HG03378 (cell line): ENCODE measurements around the gene PPARG.
"Not testable (repeated sequence)": the region's sequence is repeated elsewhere in the genome, so short reads cannot be mapped to it uniquely, and the experiment has no call there.

Source experiments
- ATAC-seq: cut with Tn5 transposase; IDR thresholded peaks from one replicate; pipeline ENCODE4 v1.9.1; 2021; ENCODE audit warnings: mild to moderate bottlenecking, moderate library complexity; ENCODE audit not compliant: unreplicated experiment

PPARG gene

GRCh38 chr3:12454076-12454815 is 165.4 kb downstream of the PPARG start:
- ATAC-seq = no peak

- no peak for ATAC-seq
Measured at GRCh38 chr3:12454816-12455121, 165.9 kb downstream of the PPARG start.

GRCh38 chr3:12455740-12456139 is 166.9 kb downstream of the PPARG start:
- ATAC-seq = no peak

GRCh38 chr3:12456441-12456840 is 167.6 kb downstream of the PPARG start:
- no peak for ATAC-seq

- not testable (repeated sequence) for ATAC-seq
Measured at GRCh38 chr3:12457380-12457779, 168.5 kb downstream of the PPARG start.

GRCh38 chr3:12458901-12459300 is 170.0 kb downstream of the PPARG start:
- no peak for ATAC-seq

GRCh38 chr3:12460127-12460526 is 171.3 kb downstream of the PPARG start:
- ATAC-seq = no peak

GRCh38 chr3:12461097-12461649 is 172.3 kb downstream of the PPARG start:
- ATAC-seq = no peak

GRCh38 chr3:12462159-12462947 is 173.5 kb downstream of the PPARG start:
- no peak for ATAC-seq

GRCh38 chr3:12463686-12464085 is 174.8 kb downstream of the PPARG start:
- ATAC-seq = no peak

GRCh38 chr3:12464181-12464580 is 175.3 kb downstream of the PPARG start:
- no peak for ATAC-seq

GRCh38 chr3:12465151-12465835 is 176.4 kb downstream of the PPARG start:
- ATAC-seq = no peak

- ATAC-seq = no peak
Measured at GRCh38 chr3:12465836-12466225, 177.0 kb downstream of the PPARG start.

GRCh38 chr3:12467746-12468145 is 178.9 kb downstream of the PPARG start:
- ATAC-seq = no peak

GRCh38 chr3:12468276-12468675 is 179.4 kb downstream of the PPARG start:
- no peak for ATAC-seq

- no peak for ATAC-seq
Measured at GRCh38 chr3:12468757-12469156, 179.9 kb downstream of the PPARG start.

GRCh38 chr3:12469222-12469621 is 180.4 kb downstream of the PPARG start:
- not testable (repeated sequence) for ATAC-seq

GRCh38 chr3:12470111-12470510 is 181.2 kb downstream of the PPARG start:
- ATAC-seq = no peak

- no peak for ATAC-seq
Measured at GRCh38 chr3:12470680-12471079, 181.8 kb downstream of the PPARG start.

- no peak for ATAC-seq
Measured at GRCh38 chr3:12471241-12471640, 182.4 kb downstream of the PPARG start.

- no peak for ATAC-seq
Measured at GRCh38 chr3:12472000-12472610, 183.2 kb downstream of the PPARG start.
